PFSK-1 (cell line): ENCODE results near the gene FZD1.

Experiments used
- FOXP2 ChIP-seq: optimal IDR thresholded peaks from 2 replicates; pipeline ENCODE3; 2011; ENCODE audit warnings: borderline replicate concordance, control low read depth, inconsistent platforms; ENCODE audit not compliant: insufficient read depth; ENCODE audit errors: extremely low read length, extremely low read depth
- POLR2AphosphoS5 ChIP-seq: IDR thresholded peaks from 2 replicates; pipeline ENCODE4 v1.6.1; 2012; ENCODE audit warnings: low read depth, mild to moderate bottlenecking, control low read depth, low read length, moderate library complexity
- SIN3A ChIP-seq: IDR thresholded peaks from 2 replicates; pipeline ENCODE4 v1.6.1; 2012; ENCODE audit warnings: mild to moderate bottlenecking, low read length, moderate library complexity, borderline replicate concordance; ENCODE audit not compliant: insufficient read depth
- TAF1 ChIP-seq: IDR thresholded peaks from 2 replicates; pipeline ENCODE4 v1.6.1; 2012; ENCODE audit warnings: low read length, control low read depth, borderline replicate concordance; ENCODE audit not compliant: insufficient read depth
- TF ChIP-seq, protein P1 (sequence below), 2 experiments: IDR thresholded peaks; 2 replicates each; pipeline versions ENCODE4 v1.6.1 to v1.8.0; 2011 to 2012; ENCODE audit warnings: low read depth in 2 of 2, low read length in 2 of 2, control low read depth in 1 of 2, inconsistent platforms in 1 of 2, mild to moderate bottlenecking in 1 of 2, moderate library complexity in 1 of 2; ENCODE audit not compliant: insufficient read depth in 1 of 2

FZD1 gene

DNA sequence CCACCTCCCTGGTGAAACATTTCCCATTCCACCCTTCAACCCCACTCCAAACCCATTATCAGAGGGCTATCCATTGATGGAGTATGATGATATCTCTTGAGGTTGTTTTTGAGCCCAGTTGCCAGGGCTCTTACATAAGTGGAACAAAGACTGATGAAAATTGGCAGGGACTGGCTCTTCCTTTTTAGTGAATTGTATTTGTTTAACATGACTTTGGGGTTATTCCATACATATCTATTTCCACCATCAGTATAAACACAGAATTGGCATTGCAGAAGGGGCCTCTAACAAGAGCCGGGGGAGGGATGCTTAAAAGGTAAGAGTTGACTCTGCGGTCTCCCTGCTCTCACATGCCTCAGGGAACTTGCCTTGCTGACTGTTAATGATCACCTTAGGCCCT lies 28.9 kb downstream of the FZD1 start:
- TF ChIP-seq TAF1, result no peak
- no peak for TF ChIP-seq SIN3A
- TF ChIP-seq, protein P1, sequence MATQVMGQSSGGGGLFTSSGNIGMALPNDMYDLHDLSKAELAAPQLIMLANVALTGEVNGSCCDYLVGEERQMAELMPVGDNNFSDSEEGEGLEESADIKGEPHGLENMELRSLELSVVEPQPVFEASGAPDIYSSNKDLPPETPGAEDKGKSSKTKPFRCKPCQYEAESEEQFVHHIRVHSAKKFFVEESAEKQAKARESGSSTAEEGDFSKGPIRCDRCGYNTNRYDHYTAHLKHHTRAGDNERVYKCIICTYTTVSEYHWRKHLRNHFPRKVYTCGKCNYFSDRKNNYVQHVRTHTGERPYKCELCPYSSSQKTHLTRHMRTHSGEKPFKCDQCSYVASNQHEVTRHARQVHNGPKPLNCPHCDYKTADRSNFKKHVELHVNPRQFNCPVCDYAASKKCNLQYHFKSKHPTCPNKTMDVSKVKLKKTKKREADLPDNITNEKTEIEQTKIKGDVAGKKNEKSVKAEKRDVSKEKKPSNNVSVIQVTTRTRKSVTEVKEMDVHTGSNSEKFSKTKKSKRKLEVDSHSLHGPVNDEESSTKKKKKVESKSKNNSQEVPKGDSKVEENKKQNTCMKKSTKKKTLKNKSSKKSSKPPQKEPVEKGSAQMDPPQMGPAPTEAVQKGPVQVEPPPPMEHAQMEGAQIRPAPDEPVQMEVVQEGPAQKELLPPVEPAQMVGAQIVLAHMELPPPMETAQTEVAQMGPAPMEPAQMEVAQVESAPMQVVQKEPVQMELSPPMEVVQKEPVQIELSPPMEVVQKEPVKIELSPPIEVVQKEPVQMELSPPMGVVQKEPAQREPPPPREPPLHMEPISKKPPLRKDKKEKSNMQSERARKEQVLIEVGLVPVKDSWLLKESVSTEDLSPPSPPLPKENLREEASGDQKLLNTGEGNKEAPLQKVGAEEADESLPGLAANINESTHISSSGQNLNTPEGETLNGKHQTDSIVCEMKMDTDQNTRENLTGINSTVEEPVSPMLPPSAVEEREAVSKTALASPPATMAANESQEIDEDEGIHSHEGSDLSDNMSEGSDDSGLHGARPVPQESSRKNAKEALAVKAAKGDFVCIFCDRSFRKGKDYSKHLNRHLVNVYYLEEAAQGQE (IDR thresholded peaks at IDR 0.05; ENCODE audit: insufficient read depth in 1 of 2, low read depth in 2 of 2, low read length in 2 of 2), result no peak
- TF ChIP-seq FOXP2, result no peak
- no peak for TF ChIP-seq POLR2AphosphoS5

DNA sequence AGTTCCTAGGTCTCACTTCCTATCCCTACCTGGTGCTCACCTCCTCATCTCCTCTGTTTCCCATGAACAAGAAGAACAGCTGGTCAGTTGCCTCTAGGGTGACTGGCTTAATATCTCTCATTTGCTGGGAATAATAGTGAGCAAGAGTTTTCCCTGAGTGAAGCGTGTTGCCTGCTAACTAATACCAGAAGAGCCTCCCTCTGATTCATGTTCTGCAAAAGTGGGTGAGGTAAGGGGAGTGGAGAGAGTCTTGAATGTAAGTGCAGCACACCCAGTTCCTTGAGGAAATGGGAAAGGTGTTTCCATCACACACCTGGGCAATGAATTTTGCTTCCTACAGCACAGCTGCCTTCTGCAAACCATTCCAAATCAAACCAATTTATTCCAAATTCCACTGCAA lies 29.6 kb downstream of the FZD1 start:
- TF ChIP-seq, protein P1 (IDR thresholded peaks at IDR 0.05; ENCODE audit: insufficient read depth in 1 of 2, low read depth in 2 of 2, low read length in 2 of 2), result no peak
- no peak for TF ChIP-seq SIN3A
- no peak for TF ChIP-seq POLR2AphosphoS5
- no peak for TF ChIP-seq TAF1
- TF ChIP-seq FOXP2, result no peak

DNA sequence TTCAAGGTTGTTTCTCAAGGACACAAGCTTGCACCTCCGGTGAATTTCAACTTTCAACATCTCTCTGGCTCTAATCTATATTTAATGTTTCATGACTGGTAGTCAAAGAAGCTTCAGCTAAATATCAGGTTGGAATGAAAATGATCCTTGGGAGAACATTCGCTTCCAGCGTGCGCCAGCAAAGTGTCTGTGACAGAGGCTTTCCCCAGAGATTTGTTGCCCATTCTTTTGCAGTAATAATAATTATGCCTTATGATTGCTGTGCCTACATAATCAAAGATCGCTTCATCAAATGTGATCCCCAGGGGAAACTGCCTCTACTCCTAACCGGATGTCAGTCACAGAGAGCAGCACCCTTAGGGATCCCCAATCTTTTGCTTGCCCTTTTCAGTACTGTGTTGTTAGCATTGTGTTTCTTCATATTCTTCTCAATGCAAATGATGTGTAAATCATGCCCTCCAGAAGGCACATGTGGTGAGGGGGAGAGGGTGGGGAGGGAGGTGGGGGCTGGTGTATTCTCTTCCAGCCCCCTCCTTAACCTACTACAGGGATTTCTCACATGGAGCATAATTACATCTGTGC lies 30.5 kb downstream of the FZD1 start:
- TF ChIP-seq SIN3A, result no peak
- TF ChIP-seq, protein P1 (IDR thresholded peaks at IDR 0.05; ENCODE audit: insufficient read depth in 1 of 2, low read depth in 2 of 2, low read length in 2 of 2), result no peak
- TF ChIP-seq TAF1, result no peak
- TF ChIP-seq FOXP2, result no peak
- TF ChIP-seq POLR2AphosphoS5, result no peak

DNA sequence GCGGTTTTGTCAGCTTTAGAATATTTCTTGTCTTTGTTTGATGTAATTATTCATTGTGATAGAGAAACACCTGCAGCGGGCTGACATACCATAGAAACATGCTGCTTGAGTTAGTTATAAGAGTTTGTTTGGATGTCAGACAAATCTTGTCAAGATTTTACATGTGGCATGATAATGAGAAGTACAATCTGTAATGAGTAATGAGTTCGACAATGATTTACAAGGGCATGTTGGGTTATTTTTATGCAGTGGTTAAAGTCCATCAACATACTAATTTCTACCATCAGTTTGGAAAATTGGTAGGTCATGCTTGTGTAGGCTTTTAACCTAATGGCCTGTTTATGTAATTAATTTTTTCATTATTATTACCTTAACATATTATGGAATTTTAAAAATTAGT lies 31.3 kb downstream of the FZD1 start:
- TF ChIP-seq POLR2AphosphoS5, result no peak
- no peak for TF ChIP-seq FOXP2
- no peak for TF ChIP-seq TAF1
- TF ChIP-seq SIN3A, result no peak
- TF ChIP-seq, protein P1 (IDR thresholded peaks at IDR 0.05; ENCODE audit: insufficient read depth in 1 of 2, low read depth in 2 of 2, low read length in 2 of 2), result no peak
